ENCODE measurements around the gene NINJ1.

DNA sequence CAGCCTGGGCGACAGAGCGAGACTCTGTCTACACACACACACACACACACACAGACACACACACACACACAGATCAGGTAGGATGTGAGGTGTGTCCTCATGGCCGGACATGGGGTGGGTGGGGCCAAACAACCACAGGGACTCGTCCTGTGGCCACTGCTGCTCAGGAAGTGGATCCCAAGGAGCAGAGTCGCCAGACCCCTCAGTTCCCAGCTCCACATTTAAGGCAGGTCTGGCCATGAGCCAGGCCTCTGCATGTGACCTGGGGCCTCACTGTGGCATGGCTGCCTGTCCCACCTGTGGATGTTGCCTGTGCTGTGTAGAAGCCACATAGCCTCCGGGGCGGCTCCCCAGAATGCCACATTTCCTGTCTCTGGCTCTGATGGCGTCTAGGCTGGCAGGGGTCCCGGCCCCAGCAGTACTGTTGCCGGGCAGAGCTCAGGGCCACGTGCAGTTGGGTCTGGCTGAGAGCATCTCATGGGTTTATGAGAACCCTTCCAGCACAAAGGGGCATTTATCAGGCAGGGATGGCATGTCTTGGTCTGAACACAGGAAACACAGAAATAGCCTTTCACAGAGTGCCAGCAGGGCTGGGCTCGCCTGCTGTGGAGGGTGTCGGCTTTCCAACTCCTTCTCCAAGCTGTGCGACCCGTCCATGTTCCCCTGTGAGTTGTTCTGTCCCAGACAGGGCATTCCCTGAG is 9.9 kb upstream of the NINJ1 start:
- TF ChIP-seq CTCF (IDR thresholded peaks at IDR 0.05) (no peak), EZH2 (IDR thresholded peaks at IDR 0.05) (no peak)

All from neural progenitor cell (in vitro differentiated cells).